22Rv1 (cell line): Measurements from ENCODE around the gene TBC1D2.

Experiments used
- ZFX ChIP-seq: fragments of 450-650 bp; IDR thresholded peaks from 2 replicates; pipeline ENCODE4 v1.6.1; 2017; ENCODE audit warnings: antibody characterized with exemption, borderline replicate concordance
- TF ChIP-seq, protein P1 (sequence below): fragments of 450-650 bp; IDR thresholded peaks from 2 replicates; pipeline ENCODE4 v1.5.1; 2017; ENCODE audit warnings: mild to moderate bottlenecking

DNA sequence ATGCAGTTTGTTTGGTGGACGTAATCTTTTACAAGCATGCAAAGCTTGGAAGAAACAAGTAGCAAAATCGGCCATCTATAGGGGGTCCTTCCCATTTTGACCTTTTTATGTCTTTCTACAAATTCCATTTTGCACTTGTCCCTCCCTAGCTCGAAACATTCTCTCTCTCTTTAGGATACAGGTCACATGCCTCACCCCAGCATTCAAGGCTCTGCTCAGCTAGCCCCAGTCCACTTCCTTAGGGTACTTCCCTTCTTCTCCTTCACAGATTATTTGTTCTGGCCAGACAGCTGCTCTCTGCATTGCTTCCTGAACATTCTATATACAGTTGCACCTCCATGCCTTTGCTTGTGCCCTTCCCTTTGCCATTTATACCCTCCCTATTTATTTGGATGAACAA is 104.7 kb downstream of the TBC1D2 start:
- TF ChIP-seq, protein P1, sequence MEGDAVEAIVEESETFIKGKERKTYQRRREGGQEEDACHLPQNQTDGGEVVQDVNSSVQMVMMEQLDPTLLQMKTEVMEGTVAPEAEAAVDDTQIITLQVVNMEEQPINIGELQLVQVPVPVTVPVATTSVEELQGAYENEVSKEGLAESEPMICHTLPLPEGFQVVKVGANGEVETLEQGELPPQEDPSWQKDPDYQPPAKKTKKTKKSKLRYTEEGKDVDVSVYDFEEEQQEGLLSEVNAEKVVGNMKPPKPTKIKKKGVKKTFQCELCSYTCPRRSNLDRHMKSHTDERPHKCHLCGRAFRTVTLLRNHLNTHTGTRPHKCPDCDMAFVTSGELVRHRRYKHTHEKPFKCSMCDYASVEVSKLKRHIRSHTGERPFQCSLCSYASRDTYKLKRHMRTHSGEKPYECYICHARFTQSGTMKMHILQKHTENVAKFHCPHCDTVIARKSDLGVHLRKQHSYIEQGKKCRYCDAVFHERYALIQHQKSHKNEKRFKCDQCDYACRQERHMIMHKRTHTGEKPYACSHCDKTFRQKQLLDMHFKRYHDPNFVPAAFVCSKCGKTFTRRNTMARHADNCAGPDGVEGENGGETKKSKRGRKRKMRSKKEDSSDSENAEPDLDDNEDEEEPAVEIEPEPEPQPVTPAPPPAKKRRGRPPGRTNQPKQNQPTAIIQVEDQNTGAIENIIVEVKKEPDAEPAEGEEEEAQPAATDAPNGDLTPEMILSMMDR: no peak
- no peak for TF ChIP-seq ZFX
